ENCODE data around the gene CERK.
A peak's percentile ranks its signal among the peaks of the same experiment; 100 is the strongest.
"Not testable (repeated sequence)": the region's sequence is repeated elsewhere in the genome, so short reads cannot be mapped to it uniquely, and the experiment has no call there.

Gene CERK

GRCh38 chr22:46659791-46660186 is 78.3 kb downstream of the CERK start:
- no peak for ATAC-seq

- ATAC-seq = no peak
Measured at GRCh38 chr22:46659059-46659790, 78.8 kb downstream of the CERK start.

GRCh38 chr22:46657996-46658947 is 79.8 kb downstream of the CERK start:
- no peak for ATAC-seq

DNA sequence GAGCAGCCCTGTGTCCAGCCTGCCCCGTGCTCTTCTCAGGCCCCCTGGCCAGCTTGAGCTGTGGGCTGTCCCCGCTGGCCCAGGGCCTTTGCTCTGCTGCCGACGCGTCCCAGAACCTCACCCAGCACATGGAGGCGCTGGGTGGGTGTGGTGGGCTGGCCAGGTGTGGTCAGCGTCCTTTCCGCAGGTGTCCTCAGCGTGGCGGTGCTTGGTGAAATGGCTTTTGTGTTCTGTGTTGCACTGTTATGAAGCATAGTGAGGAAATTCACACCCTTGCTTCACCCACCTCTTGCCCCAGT is 80.4 kb downstream of the CERK start:
- ATAC-seq = no peak

DNA sequence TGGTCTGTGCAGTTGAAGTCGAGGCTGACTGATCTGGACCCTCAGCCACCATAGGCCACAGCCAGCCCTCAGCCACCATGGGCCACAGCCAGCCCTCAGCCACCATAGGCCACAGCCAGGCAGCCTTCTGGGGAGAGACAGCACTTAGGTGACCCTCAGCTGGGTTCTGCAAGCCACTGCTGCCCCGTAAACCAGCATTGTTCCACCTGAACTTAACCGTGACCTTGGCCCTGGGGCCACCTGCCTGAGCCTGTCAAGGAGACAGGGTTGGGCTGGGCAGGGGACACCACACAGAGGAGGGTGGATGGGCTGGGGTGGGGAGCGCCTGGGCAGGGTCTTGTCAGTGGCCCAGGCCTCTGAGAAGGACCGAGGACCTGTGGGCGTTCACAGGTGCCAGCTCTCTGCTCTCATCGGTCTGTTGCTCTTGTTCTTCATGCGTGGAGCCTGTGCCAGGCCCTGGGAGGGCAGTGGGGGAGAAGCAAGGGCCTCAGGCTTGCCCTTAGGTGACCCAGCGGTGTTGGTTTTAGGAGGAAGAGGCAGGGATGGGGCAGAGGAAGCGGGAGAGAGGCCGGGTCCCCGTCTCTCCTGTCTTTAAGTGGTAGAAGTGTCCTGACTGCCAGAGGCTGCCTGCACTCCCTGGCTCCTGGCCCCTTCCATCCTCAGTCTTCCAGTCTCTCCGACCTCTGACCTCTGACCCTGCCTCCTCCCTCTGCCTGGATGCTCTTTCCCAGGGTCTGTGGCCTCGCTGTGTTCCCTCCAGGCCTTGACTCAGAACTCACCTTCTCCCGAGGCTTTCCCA is 81.0 kb downstream of the CERK start:
- no peak for ATAC-seq

DNA sequence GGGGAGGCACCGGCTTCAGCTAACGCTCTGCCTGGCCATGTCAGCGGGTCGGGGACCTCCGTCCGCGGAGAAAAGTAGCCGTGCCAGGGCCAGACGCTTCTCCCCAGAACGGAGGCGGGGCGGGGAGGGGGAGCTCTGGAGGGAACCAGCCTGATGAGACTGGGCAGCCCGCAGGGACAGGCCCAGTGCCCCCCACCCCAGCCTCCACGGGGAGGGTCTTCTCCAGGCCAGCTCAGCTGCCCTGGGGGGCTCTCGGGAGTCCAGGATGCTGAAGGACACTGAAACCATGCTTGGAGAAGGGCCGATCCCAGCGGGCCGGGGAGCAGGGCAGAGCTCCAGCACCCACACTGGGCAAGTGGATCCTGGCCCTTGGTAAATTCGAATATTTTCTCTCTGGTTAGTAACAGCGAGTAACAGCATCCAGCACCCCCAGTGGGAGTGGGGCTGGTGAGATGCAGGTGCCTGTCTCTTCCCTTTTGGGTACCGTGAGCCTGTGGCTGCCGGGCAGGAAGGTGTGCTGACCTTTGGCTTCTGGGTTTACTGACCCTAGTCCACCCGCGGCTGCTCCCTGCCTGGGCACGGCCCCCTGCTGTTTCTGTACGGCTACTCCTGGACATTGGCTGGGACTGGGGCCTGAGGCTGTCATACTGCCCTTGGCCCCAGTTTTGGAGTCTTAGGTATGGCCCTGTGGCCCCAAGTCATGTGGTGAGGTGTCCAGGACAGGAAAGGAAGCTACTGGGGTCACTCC is 82.0 kb downstream of the CERK start:
- no peak for ATAC-seq

DNA sequence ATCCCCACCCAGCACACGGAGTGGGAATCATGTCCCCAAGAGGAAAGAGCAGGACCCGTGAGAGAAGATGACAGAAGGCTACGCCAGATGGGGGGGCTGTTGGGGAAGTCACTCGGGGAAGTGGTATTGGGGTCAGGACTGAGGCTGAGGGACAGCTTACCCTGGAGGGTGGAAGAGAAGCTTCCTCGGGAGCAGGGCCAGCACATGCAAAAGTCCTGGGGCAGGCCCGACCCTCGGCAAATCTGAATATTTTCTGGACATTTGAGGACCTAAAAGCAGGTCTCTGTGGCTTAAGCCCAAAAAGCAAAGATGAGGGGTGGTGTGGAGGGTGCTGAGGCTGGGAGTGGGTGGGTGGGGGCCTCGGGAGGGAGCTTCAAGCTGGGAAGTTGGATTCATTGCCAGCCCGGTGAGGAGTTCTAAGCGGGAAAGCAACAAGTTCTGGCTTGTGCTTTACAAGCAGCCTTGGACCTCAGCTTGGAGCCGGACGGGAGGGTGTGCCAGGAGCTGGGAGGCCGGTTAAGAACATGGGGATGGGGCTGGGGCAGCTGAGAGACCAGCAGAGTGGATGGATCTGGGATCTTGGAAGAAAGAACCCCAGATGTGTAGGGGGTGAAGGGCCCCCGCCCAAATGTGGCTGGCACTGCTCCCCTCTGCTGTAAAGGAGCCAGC is 83.0 kb downstream of the CERK start:
- no peak for ATAC-seq

GRCh38 chr22:46654426-46654825 is 83.6 kb downstream of the CERK start:
- ATAC-seq = no peak

DNA sequence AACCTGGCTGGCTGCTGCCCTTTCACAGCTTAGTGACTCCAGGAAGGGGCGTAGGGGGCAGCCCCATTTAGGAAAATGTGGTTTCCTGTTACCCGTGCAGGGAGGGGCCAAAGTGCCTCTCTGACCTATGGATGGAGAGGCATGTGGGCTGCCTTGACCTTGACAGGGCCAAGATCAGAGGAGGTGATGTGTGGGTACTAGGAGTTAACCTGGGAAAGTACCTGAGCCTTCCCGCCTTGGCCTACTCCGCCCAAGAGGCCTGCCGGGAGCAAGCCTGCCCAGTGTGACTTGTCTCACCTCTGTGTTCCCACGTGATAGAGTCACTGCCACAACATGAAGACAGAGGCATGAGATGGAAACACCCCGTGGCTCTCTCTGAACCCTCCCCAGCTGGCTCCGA is 84.5 kb downstream of the CERK start:
- ATAC-seq = peak; percentile 45 to 46

DNA sequence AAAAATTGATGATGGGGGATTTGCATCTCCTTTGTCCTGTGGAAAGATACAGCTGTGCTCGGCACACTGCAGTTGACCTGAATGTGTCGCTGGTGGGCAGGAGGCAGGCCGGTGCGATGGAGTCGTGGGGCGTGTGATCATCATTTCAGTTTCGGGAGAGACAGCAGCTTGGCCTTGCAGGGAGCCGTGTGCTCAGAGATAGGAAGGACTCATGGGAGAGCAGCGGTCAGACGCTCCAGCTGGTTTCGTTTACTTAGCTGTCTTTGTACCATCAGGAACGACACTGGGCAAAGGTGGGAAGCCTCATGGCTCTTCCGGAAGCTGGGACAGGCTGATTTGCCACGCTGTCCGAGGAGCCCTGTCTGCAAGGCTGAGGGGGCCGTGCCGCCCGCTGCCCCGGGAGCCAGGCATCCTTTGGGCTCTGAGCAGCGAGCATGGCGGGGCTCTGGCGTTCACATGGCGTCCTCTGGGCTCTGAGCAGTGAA is 85.2 kb downstream of the CERK start:
- no peak for ATAC-seq

DNA sequence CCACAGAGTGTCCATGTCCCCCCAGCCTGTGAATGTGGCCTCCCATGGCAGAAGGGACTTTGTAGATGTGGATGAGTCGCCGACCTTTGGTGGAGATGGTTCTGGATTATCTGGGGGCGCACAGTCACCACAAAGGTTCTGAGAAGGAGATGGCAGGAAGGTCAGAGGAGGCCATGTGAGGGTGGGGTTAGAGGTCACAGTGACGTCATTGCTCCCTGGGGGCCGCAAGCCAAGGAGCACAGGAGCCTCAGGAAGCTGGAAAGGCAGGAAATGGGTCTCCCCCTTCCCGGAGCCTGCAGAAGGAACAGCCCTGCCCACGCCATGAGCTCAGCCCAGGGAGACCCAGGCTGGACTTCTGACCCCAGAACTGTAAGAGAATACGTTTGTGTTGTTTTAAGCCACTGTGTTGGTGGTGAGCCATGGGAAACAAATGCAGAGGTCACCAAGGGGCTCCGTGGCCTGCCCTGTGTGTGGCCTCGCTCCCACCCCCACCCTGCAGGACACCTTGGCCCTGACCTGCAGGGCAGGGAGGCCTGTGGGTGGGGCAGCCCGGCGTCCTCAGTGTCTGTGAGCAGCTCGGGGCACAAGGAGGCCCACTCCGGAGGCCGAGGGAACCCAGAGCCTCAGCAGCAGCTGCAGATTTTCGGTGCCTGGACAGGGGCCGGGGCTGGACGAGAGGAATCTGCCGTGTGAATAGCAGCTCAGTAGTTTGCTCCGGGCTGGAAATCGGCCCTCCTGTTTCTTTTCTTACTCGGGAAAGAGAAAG is 85.8 kb downstream of the CERK start:
- ATAC-seq = no peak

DNA sequence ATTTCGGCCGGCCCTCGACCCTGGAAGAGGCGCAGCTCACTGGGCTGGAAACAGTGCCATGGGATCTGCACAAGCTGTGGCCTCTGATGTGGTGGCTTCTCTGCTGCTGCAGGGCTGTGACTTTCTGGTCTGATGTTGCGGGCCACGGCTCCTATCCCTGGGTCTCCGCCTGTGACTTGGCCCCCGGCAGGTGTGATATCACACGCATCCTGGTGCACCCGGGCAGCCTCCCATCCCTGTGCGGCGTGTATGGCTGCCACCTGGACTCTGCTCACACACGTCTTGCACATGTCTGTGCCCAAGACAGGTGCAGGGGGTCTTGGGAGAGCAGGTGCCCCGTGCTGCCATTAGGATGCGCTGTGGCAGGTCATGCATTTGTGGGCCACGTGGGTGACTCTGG is 86.7 kb downstream of the CERK start:
- no peak for ATAC-seq

- ATAC-seq = no peak
Measured at GRCh38 chr22:46650078-46650810, 87.8 kb downstream of the CERK start.

DNA sequence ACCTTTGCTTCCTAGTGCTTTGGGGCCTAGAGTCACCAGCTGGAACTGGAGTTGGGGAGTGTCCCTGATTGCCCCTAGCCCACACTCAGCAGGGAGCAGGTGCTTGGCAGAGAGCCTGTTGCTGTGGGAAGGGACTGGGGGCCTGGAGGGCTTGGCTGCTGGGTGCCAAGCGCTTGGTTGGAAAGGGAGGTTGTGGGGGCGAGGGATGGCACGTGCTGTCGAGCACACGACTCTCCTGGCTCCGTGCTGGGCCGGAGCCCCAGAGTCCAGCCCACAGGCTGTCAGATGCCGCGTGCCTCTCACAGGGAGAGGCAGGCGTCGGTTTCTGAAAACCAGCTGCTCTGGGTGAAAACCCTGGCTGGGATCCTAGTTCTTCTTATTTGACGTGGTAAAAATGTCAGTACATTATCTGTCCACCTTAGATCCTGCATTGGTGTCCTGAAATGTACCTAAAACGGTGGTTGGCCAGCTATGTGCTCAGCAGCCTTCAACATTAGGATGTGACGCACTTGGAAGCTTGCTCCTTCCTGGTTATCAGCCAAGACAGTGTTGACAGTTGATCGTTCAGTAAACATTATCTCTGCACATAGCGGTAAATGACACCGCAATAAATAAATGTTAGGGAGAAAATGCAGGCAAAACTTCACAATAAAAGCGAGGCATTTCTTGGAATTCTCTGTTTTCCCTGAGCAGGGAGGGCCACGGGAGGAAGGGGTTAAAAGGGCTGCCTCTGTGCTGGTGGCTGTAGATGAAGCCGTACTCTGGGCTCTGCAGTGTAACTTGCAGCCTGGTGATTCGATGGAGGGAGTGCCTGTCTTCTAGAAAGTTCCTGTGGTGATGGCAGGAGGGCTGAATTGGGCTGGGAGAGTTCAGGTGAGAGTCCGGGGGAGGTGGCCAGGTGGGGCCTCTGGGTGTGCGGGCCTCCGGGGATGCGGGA is 88.6 kb downstream of the CERK start:
- ATAC-seq = no peak

DNA sequence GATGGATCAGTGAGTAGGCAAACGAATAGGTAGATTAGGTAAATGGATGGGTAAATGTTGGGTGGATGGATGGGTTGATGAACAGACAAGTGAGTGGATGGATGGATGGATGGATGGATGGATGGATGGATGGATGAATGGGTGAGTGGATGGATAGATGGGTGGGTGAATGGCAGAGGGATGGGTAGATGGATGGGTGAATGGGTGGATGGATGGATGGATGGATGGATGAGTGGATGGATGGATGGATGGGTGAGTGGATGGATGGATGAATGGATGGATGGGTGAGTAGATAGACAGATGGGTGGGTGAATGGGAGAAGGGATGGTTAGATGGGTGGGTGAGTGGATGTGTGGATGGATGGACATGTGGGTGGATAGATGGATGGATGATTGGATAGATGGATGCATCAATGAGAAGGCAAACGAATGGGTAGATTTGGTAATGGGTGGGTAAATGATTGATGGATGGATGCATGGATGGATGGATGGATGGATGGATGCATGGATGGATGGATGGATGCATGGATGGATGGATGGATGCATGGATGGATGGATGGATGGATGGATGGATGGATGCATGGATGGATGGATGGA is 89.7 kb downstream of the CERK start:
- not testable (repeated sequence) for ATAC-seq

DNA sequence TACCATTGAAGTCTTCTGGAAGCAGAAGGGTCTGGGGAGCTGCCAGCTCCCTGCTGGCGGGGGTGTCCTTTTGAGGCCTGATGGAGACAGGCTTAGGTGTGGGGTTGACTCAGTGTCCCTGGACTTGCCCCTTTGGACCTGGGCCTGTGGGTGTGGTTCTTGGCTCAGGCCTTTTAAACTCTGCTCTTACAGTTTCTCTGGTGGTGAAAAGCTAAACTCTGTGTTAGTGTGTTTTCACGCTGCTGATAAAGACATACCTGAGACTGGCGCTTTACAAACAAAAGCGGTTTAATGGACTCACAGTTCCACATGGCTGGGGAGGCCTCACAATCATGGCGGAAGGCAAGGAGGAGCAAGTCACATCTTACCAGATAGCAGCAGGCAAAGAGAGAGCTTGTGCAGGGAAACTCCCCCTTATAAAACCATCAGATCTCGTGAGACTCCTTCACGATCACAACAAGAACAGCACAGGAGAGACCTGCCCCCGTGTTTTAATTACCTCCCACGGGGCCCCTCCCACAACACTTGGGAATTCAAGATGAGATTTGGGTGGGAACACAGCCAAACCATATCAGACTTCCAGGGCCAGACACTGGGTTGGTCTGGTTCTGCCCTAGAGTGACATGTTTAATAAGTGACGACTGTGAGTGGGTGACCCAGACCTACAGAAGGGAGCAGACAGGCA is 91.4 kb downstream of the CERK start:
- no peak for ATAC-seq

- ATAC-seq = not testable (repeated sequence)
Measured at GRCh38 chr22:46642840-46643480, 95.1 kb downstream of the CERK start.
